OCI-LY1 (cell line): ENCODE data around the gene RPL36A.

Experiments
- H2AFZ ChIP-seq: fragments of 200-600 bp; sonication (generic), shearing (Covaris generic); 2 replicates; pipeline ENCODE4 v1.6.0; 2014; ENCODE audit warnings: antibody characterized with exemption, mild to moderate bottlenecking, low read length
- H3F3A ChIP-seq: fragments of 200-600 bp; sonication (generic), shearing (Covaris generic); 2 replicates; pipeline ENCODE4 v1.6.0; 2014; ENCODE audit warnings: mild to moderate bottlenecking, antibody characterized with exemption, low read length, moderate library complexity; ENCODE audit not compliant: insufficient read depth
- H3K27ac ChIP-seq: fragments of 200-600 bp; sonication (generic); 2 replicates; pipeline ENCODE4 v1.5.1; 2014; ENCODE audit warnings: low read length, mixed run types, mild to moderate bottlenecking, low read depth; ENCODE audit not compliant: poor library complexity, severe bottlenecking
- H3K27me3 ChIP-seq: fragments of 200-600 bp; sonication (generic); 2 replicates; pipeline ENCODE4 v1.6.0; 2014; ENCODE audit warnings: antibody characterized with exemption, mild to moderate bottlenecking, low read length, moderate library complexity; ENCODE audit not compliant: insufficient read depth
- H3K36me3 ChIP-seq: fragments of 200-600 bp; sonication (generic); 2 replicates; pipeline ENCODE4 v1.6.1; 2014; ENCODE audit warnings: mild to moderate bottlenecking, antibody characterized with exemption, low read length, moderate library complexity, mixed read lengths; ENCODE audit not compliant: insufficient read depth
- H3K4me1 ChIP-seq: fragments of 200-600 bp; sonication (generic); 2 replicates; pipeline ENCODE4 v1.5.1; 2014; ENCODE audit warnings: mild to moderate bottlenecking, low read length, moderate library complexity; ENCODE audit not compliant: insufficient read depth, severe bottlenecking
- H3K4me2 ChIP-seq: fragments of 200-600 bp; sonication (generic), shearing (Covaris generic); 2 replicates; pipeline ENCODE4 v1.6.1; 2014; ENCODE audit warnings: low read length
- H3K4me3 ChIP-seq: fragments of 200-600 bp; sonication (generic); 2 replicates; pipeline ENCODE4 v1.5.1; 2014; ENCODE audit warnings: low read length, low read depth, mild to moderate bottlenecking, mixed read lengths; ENCODE audit not compliant: poor library complexity, severe bottlenecking
- H3K79me2 ChIP-seq: fragments of 200-600 bp; shearing (Covaris generic); 2 replicates; pipeline ENCODE4 v1.6.1; 2016; ENCODE audit warnings: mixed run types, low read length, mixed read lengths; ENCODE audit not compliant: insufficient read depth
- H3K9ac ChIP-seq: fragments of 200-600 bp; sonication (generic), shearing (Covaris generic); 2 replicates; pipeline ENCODE4 v1.6.1; 2014; ENCODE audit warnings: mild to moderate bottlenecking, low read length, mixed read lengths
- H3K9me2 ChIP-seq: fragments of 200-600 bp; sonication (generic), shearing (Covaris generic); 2 replicates; pipeline ENCODE4 v1.6.1; 2014; ENCODE audit warnings: low read depth, mild to moderate bottlenecking, low read length, mixed read lengths
- H3K9me3 ChIP-seq: fragments of 200-600 bp; shearing (Covaris generic); 2 replicates; pipeline ENCODE4 v1.6.1; 2014; ENCODE audit warnings: low read length, mixed read lengths
- H4K20me1 ChIP-seq: fragments of 200-600 bp; sonication (generic), shearing (Covaris generic); 2 replicates; pipeline ENCODE4 v1.6.0; 2016; ENCODE audit warnings: mild to moderate bottlenecking, low read length; ENCODE audit not compliant: insufficient read depth
- EZH2 ChIP-seq: fragments of 200-600 bp; sonication (generic), shearing (Covaris generic); IDR thresholded peaks from 2 replicates; pipeline ENCODE4 v1.8.0; 2017; ENCODE audit warnings: borderline replicate concordance, mixed run types, mild to moderate bottlenecking, antibody characterized with exemption, low read length, moderate library complexity, mixed read lengths
- TF ChIP-seq, protein P1 (sequence below): fragments of 200-600 bp; sonication (generic), shearing (Covaris generic); IDR thresholded peaks from 2 replicates; pipeline ENCODE4 v1.5.1; 2017; ENCODE audit warnings: mild to moderate bottlenecking, antibody characterized with exemption, low read length, moderate library complexity, mixed read lengths

Gene RPL36A

DNA sequence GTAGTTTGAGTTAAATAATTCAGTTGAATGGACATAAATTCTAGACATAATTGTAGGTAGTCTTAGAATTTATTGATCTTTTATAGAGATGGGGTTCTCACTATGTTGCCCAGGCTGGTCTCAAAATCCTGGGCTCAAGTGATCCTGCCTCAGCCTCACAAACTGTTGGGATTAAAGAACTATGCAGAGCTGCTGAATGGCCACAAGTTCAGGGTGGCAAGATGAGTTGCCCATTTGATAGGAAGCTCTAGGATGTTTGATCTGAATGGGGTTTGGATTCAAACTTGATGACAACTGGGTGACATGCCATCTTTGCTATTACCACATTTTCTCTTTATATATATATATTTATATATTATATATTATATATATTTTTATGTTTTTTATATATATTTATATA lies 3.6 kb downstream of the RPL36A start:
- Histone ChIP-seq H3K4me1 (peaks cover 37% of the 10 kb centered on the region), H3K27ac (peak overlapping the region; percentile 40), H4K20me1 (no peaks in the 10 kb centered on the region), H3K9ac (no peak overlapping the region), H3K4me2 (no peak overlapping the region), H3K9me3 (no peaks in the 10 kb centered on the region), H3K9me2 (no peaks in the 10 kb centered on the region), H2AFZ (no peak overlapping the region), H3K4me3 (no peak overlapping the region), H3K36me3 (peaks cover 48% of the 10 kb centered on the region), H3F3A (no peaks in the 10 kb centered on the region), H3K79me2 (peaks cover 5% of the 10 kb centered on the region), H3K27me3 (no peaks in the 10 kb centered on the region)
- TF ChIP-seq, protein P1, sequence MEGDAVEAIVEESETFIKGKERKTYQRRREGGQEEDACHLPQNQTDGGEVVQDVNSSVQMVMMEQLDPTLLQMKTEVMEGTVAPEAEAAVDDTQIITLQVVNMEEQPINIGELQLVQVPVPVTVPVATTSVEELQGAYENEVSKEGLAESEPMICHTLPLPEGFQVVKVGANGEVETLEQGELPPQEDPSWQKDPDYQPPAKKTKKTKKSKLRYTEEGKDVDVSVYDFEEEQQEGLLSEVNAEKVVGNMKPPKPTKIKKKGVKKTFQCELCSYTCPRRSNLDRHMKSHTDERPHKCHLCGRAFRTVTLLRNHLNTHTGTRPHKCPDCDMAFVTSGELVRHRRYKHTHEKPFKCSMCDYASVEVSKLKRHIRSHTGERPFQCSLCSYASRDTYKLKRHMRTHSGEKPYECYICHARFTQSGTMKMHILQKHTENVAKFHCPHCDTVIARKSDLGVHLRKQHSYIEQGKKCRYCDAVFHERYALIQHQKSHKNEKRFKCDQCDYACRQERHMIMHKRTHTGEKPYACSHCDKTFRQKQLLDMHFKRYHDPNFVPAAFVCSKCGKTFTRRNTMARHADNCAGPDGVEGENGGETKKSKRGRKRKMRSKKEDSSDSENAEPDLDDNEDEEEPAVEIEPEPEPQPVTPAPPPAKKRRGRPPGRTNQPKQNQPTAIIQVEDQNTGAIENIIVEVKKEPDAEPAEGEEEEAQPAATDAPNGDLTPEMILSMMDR = no peak
- TF ChIP-seq EZH2 = no peak

DNA sequence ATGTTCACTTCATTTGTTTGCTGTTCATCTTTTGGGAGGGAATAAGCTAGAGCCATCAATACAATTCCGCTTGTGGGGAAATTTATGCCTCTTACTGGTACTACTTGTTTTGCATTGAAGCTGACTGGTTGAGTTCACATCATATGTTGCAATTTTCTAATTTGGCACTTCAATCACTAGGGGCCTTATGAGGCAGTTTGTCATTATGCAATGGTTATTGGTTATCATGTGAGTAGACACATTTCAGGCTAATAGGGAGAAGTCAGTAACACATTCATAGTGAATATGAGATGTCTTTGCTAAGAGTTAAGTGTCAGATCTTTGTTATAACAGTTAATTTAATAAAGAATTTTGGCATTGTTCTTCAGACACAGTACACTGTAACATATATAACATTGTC lies 5.0 kb downstream of the RPL36A start:
- Histone ChIP-seq H3K36me3 (peaks cover 48% of the 10 kb centered on the region), H3K4me3 (no peak overlapping the region), H3F3A (no peaks in the 10 kb centered on the region)

DNA sequence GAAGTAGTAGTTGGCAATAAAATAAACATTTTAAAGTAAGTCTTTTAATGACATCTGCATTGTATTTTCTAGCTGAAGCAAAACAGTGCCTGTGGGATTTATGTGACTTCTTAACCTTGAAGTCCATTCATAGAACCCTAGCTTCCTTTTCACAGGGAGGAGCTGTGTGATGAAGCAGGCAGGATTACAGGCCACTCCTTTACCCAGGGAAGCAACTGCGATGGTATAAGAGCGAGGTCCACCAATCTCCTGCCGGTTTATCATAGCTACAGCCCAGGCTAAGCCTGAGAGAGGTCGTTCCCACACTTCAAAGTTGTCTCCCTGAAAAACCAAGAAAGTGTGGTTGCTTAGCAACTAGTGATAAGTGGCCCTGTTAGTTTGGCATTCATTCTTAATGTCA lies 7.0 kb downstream of the RPL36A start:
- Histone ChIP-seq H3K4me3 (no peak overlapping the region), H3K79me2 (no peaks in the 10 kb centered on the region), H3K4me2 (no peak overlapping the region), H3K27me3 (no peaks in the 10 kb centered on the region), H3K4me1 (peaks cover 13% of the 10 kb centered on the region), H3K9me2 (no peaks in the 10 kb centered on the region), H3F3A (no peaks in the 10 kb centered on the region), H4K20me1 (no peaks in the 10 kb centered on the region), H3K9me3 (no peaks in the 10 kb centered on the region), H3K36me3 (peaks cover 44% of the 10 kb centered on the region), H3K27ac (no peak overlapping the region), H3K9ac (no peak overlapping the region), H2AFZ (no peak overlapping the region)
- TF ChIP-seq, protein P1 = no peak
- no peak for TF ChIP-seq EZH2

More for the DNA sequence above, 5.0 kb downstream of the RPL36A start:
- Histone ChIP-seq H3K27me3 (no peaks in the 10 kb centered on the region), H3K9ac (no peak overlapping the region), H3K9me2 (no peaks in the 10 kb centered on the region), H2AFZ (no peak overlapping the region), H3K4me1 (peaks cover 26% of the 10 kb centered on the region), H4K20me1 (no peaks in the 10 kb centered on the region), H3K79me2 (peaks cover 5% of the 10 kb centered on the region), H3K27ac (no peak overlapping the region), H3K4me2 (no peak overlapping the region), H3K9me3 (no peaks in the 10 kb centered on the region)
- TF ChIP-seq, protein P1 = no peak
- TF ChIP-seq EZH2 = no peak
